ENCODE results near the gene COMT.

COMT gene

DNA sequence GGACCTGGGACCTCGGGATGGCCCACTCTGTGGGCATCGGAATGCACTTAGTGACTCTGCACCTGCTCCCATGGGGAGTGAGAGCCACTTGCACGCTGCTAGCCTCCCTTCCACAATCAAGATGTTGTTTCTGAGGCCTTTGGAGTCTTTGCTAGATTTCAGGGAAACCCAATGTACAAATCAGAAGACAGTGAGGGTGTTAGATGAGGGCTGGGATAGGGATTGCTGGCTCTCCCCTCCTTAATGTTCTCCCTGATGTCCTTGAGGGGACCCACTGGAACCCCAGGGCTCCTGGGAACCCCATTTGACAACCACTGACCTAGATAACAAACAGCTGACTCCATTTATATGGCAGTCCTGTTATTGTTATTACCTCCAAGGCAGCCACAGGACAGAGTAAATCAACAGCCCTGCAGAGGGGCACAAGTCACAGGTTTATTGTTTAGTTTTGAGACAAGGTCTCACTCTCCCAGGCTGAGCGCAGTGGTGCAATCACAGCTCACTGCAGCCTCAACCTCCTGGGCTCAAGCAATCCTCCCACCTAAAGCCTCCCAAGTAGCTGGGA is 31.3 kb upstream of the COMT start:
- H2BK120ac ChIP-seq (ENCODE audit: low read depth, low read length) = no peak overlapping the region
- no peak overlapping the region for H3K14ac ChIP-seq (ENCODE audit: low read length in 2 of 2)
- no peak overlapping the region for H4K8ac ChIP-seq (ENCODE audit: low read length)
- peaks cover 12% of the 10 kb centered on the region for H3K4me1 ChIP-seq (ENCODE audit: control insufficient read depth, insufficient read depth, low read depth, low read length)
- no peak for DNase-seq
- no peak overlapping the region for H3K9ac ChIP-seq (ENCODE audit: low read length)
- no peak overlapping the region for H3K4me3 ChIP-seq (ENCODE audit: insufficient read depth in 1 of 2, low read depth in 1 of 2, low read length in 2 of 2)
- H3K79me1 ChIP-seq (replicated peaks; ENCODE audit: low read length, poor library complexity, severe bottlenecking) = no peaks in the 10 kb centered on the region
- WGBS = 13% methylated on average over 3 of the region's 4 CpGs
- no peak overlapping the region for H2BK5ac ChIP-seq (ENCODE audit: low read depth, low read length, poor library complexity, severe bottlenecking)
- peaks cover 10% of the 10 kb centered on the region for H3K9me3 ChIP-seq (ENCODE audit: control insufficient read depth, low read length)
- no peaks in the 10 kb centered on the region for H3K27me3 ChIP-seq (ENCODE audit: control insufficient read depth in 1 of 2, insufficient read depth in 1 of 2, low read length in 2 of 2)
- no peak overlapping the region for H3K23ac ChIP-seq (ENCODE audit: low read length in 2 of 2)
- no peak overlapping the region for H2BK15ac ChIP-seq (ENCODE audit: low read depth, poor library complexity, severe bottlenecking)
- H2AFZ ChIP-seq (ENCODE audit: low read depth, low read length) = no peak overlapping the region
- no peak overlapping the region for H3K27ac ChIP-seq (ENCODE audit: low read length, poor library complexity, severe bottlenecking)
- no peak overlapping the region for H2AK5ac ChIP-seq (ENCODE audit: low read length, severe bottlenecking)
- H3K36me3 ChIP-seq (ENCODE audit: control insufficient read depth in 1 of 2, insufficient read depth in 2 of 2, low read depth in 1 of 2, low read length in 2 of 2) = peaks cover 27 to 36% of the 10 kb centered on the region in 2 experiments
- no peak overlapping the region for H3K18ac ChIP-seq (ENCODE audit: low read depth in 1 of 2, low read length in 2 of 2)
- no peak overlapping the region for H4K91ac ChIP-seq (ENCODE audit: low read length)
- no peak overlapping the region for H3K4me2 ChIP-seq (ENCODE audit: low read length, poor library complexity, severe bottlenecking)
- H2BK12ac ChIP-seq (ENCODE audit: low read length in 2 of 2) = no peak overlapping the region
- no peak overlapping the region for H3K4ac ChIP-seq (ENCODE audit: low read depth in 1 of 2, low read length in 2 of 2)

DNA sequence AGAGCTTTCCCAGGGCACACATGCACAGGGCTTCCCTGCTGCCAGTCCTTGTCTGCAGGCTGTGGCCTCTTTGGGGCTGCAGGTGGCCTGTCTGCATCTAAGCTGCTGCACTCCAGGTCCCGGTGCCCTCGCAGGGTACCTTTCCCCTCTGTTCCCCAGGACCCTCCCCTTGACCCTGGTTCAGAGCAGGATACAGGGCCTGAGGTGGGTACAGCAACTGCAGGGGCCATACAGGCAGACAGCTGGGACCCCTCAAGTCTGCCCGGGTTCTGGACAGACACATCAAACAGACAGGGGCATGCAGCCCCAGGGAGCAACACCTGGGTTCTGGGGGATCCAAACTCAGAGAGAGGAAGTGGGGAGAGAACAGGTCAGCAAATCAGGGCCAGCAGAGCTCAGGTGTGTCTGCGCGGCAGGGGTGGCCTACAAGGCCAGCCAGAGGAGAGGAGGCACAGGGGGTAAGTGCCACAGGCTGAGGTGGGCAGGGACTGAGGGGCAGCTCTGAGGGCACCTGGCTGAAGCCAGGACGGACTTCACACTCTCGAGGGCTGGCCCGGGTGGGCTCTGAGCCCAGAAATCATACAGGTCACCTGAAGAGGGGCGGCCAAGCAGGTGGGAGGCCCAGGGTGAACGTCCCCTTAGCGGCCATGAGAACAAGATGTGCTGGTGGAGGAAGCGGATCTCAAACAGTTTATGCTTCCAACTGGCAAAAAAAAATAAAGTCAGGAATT is 29.9 kb upstream of the COMT start:
- no peaks in the 10 kb centered on the region for H3K79me1 ChIP-seq (replicated peaks; ENCODE audit: low read length, poor library complexity, severe bottlenecking)
- H3K9me3 ChIP-seq (ENCODE audit: control insufficient read depth, low read length) = peaks cover 10% of the 10 kb centered on the region
- H3K14ac ChIP-seq (ENCODE audit: low read length in 2 of 2) = no peak overlapping the region
- H3K36me3 ChIP-seq (ENCODE audit: control insufficient read depth in 1 of 2, insufficient read depth in 2 of 2, low read depth in 1 of 2, low read length in 2 of 2) = peaks cover 36 to 45% of the 10 kb centered on the region in 2 experiments
- H2AFZ ChIP-seq (ENCODE audit: low read depth, low read length) = no peak overlapping the region
- H4K91ac ChIP-seq (ENCODE audit: low read length) = no peak overlapping the region
- H4K8ac ChIP-seq (ENCODE audit: low read length) = no peak overlapping the region
- H3K4ac ChIP-seq (ENCODE audit: low read depth in 1 of 2, low read length in 2 of 2) = no peak overlapping the region
- H2AK5ac ChIP-seq (ENCODE audit: low read length, severe bottlenecking) = no peak overlapping the region
- H2BK12ac ChIP-seq (ENCODE audit: low read length in 2 of 2) = no peak overlapping the region
- no peak overlapping the region for H3K23ac ChIP-seq (ENCODE audit: low read length in 2 of 2)
- DNase-seq = no peak
- no peaks in the 10 kb centered on the region for H3K27me3 ChIP-seq (ENCODE audit: control insufficient read depth in 1 of 2, insufficient read depth in 1 of 2, low read length in 2 of 2)
- WGBS = 89% methylated on average over 12 of the region's 12 CpGs
- no peak overlapping the region for H3K9ac ChIP-seq (ENCODE audit: low read length)
- H3K4me2 ChIP-seq (ENCODE audit: low read length, poor library complexity, severe bottlenecking) = no peak overlapping the region
- H2BK120ac ChIP-seq (ENCODE audit: low read depth, low read length) = no peak overlapping the region
- H3K4me1 ChIP-seq (ENCODE audit: control insufficient read depth, insufficient read depth, low read depth, low read length) = peaks cover 8% of the 10 kb centered on the region
- H2BK5ac ChIP-seq (ENCODE audit: low read depth, low read length, poor library complexity, severe bottlenecking) = no peak overlapping the region
- no peak overlapping the region for H2BK15ac ChIP-seq (ENCODE audit: low read depth, poor library complexity, severe bottlenecking)
- no peak overlapping the region for H3K18ac ChIP-seq (ENCODE audit: low read depth in 1 of 2, low read length in 2 of 2)
- no peak overlapping the region for H3K27ac ChIP-seq (ENCODE audit: low read length, poor library complexity, severe bottlenecking)
- no peak overlapping the region for H3K4me3 ChIP-seq (ENCODE audit: insufficient read depth in 1 of 2, low read depth in 1 of 2, low read length in 2 of 2)

- Histone ChIP-seq H2AFZ (ENCODE audit: low read depth, low read length) (no peak overlapping the region), H3K4ac (ENCODE audit: low read depth in 1 of 2, low read length in 2 of 2) (no peak overlapping the region), H4K8ac (ENCODE audit: low read length) (no peak overlapping the region), H3K36me3 (ENCODE audit: control insufficient read depth in 1 of 2, insufficient read depth in 2 of 2, low read depth in 1 of 2, low read length in 2 of 2) (peaks cover 43 to 50% of the 10 kb centered on the region in 2 experiments), H4K91ac (ENCODE audit: low read length) (no peak overlapping the region), H3K9ac (ENCODE audit: low read length) (no peak overlapping the region), H3K18ac (ENCODE audit: low read depth in 1 of 2, low read length in 2 of 2) (no peak overlapping the region), H3K79me1 (replicated peaks; ENCODE audit: low read length, poor library complexity, severe bottlenecking) (no peaks in the 10 kb centered on the region), H3K9me3 (ENCODE audit: control insufficient read depth, low read length) (peaks cover 10% of the 10 kb centered on the region), H3K27ac (ENCODE audit: low read length, poor library complexity, severe bottlenecking) (no peak overlapping the region), H2AK5ac (ENCODE audit: low read length, severe bottlenecking) (no peak overlapping the region), H2BK120ac (ENCODE audit: low read depth, low read length) (no peak overlapping the region), H3K4me3 (ENCODE audit: insufficient read depth in 1 of 2, low read depth in 1 of 2, low read length in 2 of 2) (no peak overlapping the region), H2BK5ac (ENCODE audit: low read depth, low read length, poor library complexity, severe bottlenecking) (no peak overlapping the region), H3K27me3 (ENCODE audit: control insufficient read depth in 1 of 2, insufficient read depth in 1 of 2, low read length in 2 of 2) (no peaks in the 10 kb centered on the region), H2BK15ac (ENCODE audit: low read depth, poor library complexity, severe bottlenecking) (no peak overlapping the region), H3K4me2 (ENCODE audit: low read length, poor library complexity, severe bottlenecking) (no peak overlapping the region), H3K14ac (ENCODE audit: low read length in 2 of 2) (no peak overlapping the region), H3K23ac (ENCODE audit: low read length in 2 of 2) (no peak overlapping the region), H3K4me1 (ENCODE audit: control insufficient read depth, insufficient read depth, low read depth, low read length) (peaks cover 8% of the 10 kb centered on the region), H2BK12ac (ENCODE audit: low read length in 2 of 2) (no peak overlapping the region)
- 83% methylated on average over 20 of the region's 20 CpGs for WGBS
- no peak for DNase-seq
These were observed 29.1 kb upstream of the COMT start for GRCh38 chr22:19912271-19912999.

- Histone ChIP-seq H3K4me1 (ENCODE audit: control insufficient read depth, insufficient read depth, low read depth, low read length) (peaks cover 8% of the 10 kb centered on the region), H3K4me3 (ENCODE audit: insufficient read depth in 1 of 2, low read depth in 1 of 2, low read length in 2 of 2) (no peak overlapping the region), H2BK120ac (ENCODE audit: low read depth, low read length) (no peak overlapping the region), H3K23ac (ENCODE audit: low read length in 2 of 2) (no peak overlapping the region), H4K8ac (ENCODE audit: low read length) (no peak overlapping the region), H2AFZ (ENCODE audit: low read depth, low read length) (no peak overlapping the region), H3K14ac (ENCODE audit: low read length in 2 of 2) (no peak overlapping the region), H3K9me3 (ENCODE audit: control insufficient read depth, low read length) (peaks cover 10% of the 10 kb centered on the region), H2BK12ac (ENCODE audit: low read length in 2 of 2) (no peak overlapping the region), H2BK5ac (ENCODE audit: low read depth, low read length, poor library complexity, severe bottlenecking) (no peak overlapping the region), H3K4ac (ENCODE audit: low read depth in 1 of 2, low read length in 2 of 2) (no peak overlapping the region), H3K27me3 (ENCODE audit: control insufficient read depth in 1 of 2, insufficient read depth in 1 of 2, low read length in 2 of 2) (no peaks in the 10 kb centered on the region), H2AK5ac (ENCODE audit: low read length, severe bottlenecking) (no peak overlapping the region), H3K9ac (ENCODE audit: low read length) (no peak overlapping the region), H4K91ac (ENCODE audit: low read length) (no peak overlapping the region), H3K79me1 (replicated peaks; ENCODE audit: low read length, poor library complexity, severe bottlenecking) (no peaks in the 10 kb centered on the region), H3K18ac (ENCODE audit: low read depth in 1 of 2, low read length in 2 of 2) (no peak overlapping the region), H2BK15ac (ENCODE audit: low read depth, poor library complexity, severe bottlenecking) (no peak overlapping the region), H3K4me2 (ENCODE audit: low read length, poor library complexity, severe bottlenecking) (no peak overlapping the region), H3K36me3 (ENCODE audit: control insufficient read depth in 1 of 2, insufficient read depth in 2 of 2, low read depth in 1 of 2, low read length in 2 of 2) (peaks cover 53 to 57% of the 10 kb centered on the region in 2 experiments), H3K27ac (ENCODE audit: low read length, poor library complexity, severe bottlenecking) (no peak overlapping the region)
- no peak for DNase-seq
- WGBS = 90% methylated on average over 6 of the region's 6 CpGs
These were observed 28.1 kb upstream of the COMT start for GRCh38 chr22:19913337-19913936.
